ENCODE results near the gene TBC1D19. TPM values are rescaled to one million over a fixed set of nuclear protein-coding genes. Genes with fewer than 3 reads are reported as not detected.

The TBC1D19 gene
- total RNA-seq, 1 experiment from 2014 or later = 4.0 TPM

DNA sequence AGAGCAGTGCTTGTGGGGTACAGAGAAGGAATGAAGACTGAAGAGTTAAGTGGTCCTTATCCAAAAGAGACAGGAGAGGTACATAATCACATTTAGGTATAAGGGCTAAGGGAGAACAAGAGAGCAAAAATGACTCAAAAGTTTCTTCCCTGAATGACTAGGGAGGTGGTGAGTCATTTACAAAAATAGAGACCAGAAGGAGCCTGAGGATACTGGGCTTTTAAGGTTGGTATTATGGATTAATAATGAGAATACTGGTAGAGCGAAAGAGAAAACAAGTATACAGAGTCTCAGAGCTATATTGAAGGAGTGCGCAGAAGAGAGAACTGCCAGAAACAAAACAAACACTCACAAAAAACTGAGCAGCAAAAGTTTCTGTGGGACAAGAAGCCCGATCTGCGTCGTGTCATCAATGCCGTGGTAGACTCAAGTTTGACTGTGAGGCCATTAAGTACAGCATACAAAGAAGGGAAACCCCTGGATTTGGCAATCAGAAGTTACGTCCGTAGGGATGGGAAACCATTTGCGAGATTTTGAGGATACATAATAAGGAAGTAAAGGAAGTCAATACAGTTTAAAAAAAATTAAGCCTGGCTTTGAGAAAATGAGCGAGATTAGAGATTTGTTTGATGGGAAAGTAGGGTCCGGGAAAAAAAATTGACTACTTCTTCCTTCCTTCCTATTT lies 147.6 kb downstream of the TBC1D19 start:
- H3K9ac ChIP-seq (ENCODE audit: low read length) = no peak overlapping the region
- no peak overlapping the region for H3K27ac ChIP-seq (ENCODE audit: low read length)
- H3K4me2 ChIP-seq (ENCODE audit: low read length) = no peak overlapping the region
- CTCF ChIA-PET = no interaction called here
- TF ChIP-seq EZH2phosphoT487 (IDR thresholded peaks at IDR 0.05; ENCODE audit: borderline replicate concordance, low read length) = no peak
- TF ChIP-seq CTCF (conservative IDR thresholded peaks at IDR 0.05; ENCODE audit: low read depth, low read length) = no peak
- TF ChIP-seq EZH2 (IDR thresholded peaks at IDR 0.05; ENCODE audit: low read length, unreplicated experiment) = no peak
- POLR2A ChIA-PET (ENCODE audit: unreplicated experiment) = no interaction called here
- H3K79me2 ChIP-seq (ENCODE audit: low read length) = no peaks in the 10 kb centered on the region
- H4K20me1 ChIP-seq (ENCODE audit: low read length) = no peaks in the 10 kb centered on the region
- no peaks in the 10 kb centered on the region for H3K4me1 ChIP-seq (ENCODE audit: insufficient read depth, low read length)
- no peak overlapping the region for H2AFZ ChIP-seq (ENCODE audit: low read length)
- no peak for ATAC-seq
- no peaks in the 10 kb centered on the region for H3F3A ChIP-seq (ENCODE audit: low read length, unreplicated experiment)
- intact Hi-C loops (cut with micrococcal nuclease) = no loop called here
- H3K4me3 ChIP-seq (ENCODE audit: low read length) = no peak overlapping the region
- H3K36me3 ChIP-seq (ENCODE audit: low read depth, low read length) = no peaks in the 10 kb centered on the region
- no peaks in the 10 kb centered on the region for H3K9me3 ChIP-seq (ENCODE audit: low read length)
- no peaks in the 10 kb centered on the region for H3K27me3 ChIP-seq (ENCODE audit: low read length)
- H3K9me2 ChIP-seq (replicated peaks; ENCODE audit: low read length) = no peaks in the 10 kb centered on the region
- peak; percentile 1 for DNase-seq
- no TSS peak for BruUV-seq (replicated peaks)

DNA sequence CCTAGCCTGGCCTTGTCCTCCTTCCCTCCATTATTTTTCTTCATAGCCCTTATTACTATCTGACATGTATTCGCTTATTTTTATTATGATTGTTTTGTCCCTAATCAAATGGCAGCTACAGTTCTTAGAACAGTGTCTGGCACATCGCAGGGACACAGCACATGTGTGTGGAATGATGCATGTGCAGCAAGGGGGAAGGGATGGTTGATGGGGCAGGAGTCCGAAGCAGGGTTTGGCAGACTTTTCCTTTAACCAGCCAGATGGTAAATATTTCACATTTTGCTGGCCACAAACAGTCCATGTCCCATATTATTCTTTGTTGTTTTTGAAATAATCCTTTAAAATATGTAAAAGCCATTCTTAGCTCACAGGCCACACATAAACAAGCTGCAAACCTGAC lies 148.5 kb downstream of the TBC1D19 start:
- Histone ChIP-seq H4K20me1 (ENCODE audit: low read length) (no peaks in the 10 kb centered on the region), H3K4me2 (ENCODE audit: low read length) (no peak overlapping the region), H3K4me1 (ENCODE audit: insufficient read depth, low read length) (no peaks in the 10 kb centered on the region), H2AFZ (ENCODE audit: low read length) (no peak overlapping the region), H3K9me3 (ENCODE audit: low read length) (no peaks in the 10 kb centered on the region), H3K27me3 (ENCODE audit: low read length) (no peaks in the 10 kb centered on the region), H3K27ac (ENCODE audit: low read length) (no peak overlapping the region), H3K9ac (ENCODE audit: low read length) (no peak overlapping the region), H3K4me3 (ENCODE audit: low read length) (no peak overlapping the region), H3K79me2 (ENCODE audit: low read length) (no peaks in the 10 kb centered on the region), H3F3A (ENCODE audit: low read length, unreplicated experiment) (no peaks in the 10 kb centered on the region), H3K36me3 (ENCODE audit: low read depth, low read length) (no peaks in the 10 kb centered on the region), H3K9me2 (replicated peaks; ENCODE audit: low read length) (no peaks in the 10 kb centered on the region)
- ChIA-PET POLR2A (ENCODE audit: unreplicated experiment) (no interaction called here), CTCF (no interaction called here)
- DNase-seq (no peak), ATAC-seq (no peak)
- intact Hi-C loops (cut with micrococcal nuclease) = no loop called here
- no TSS peak for BruUV-seq (replicated peaks)
- TF ChIP-seq CTCF (conservative IDR thresholded peaks at IDR 0.05; ENCODE audit: low read depth, low read length) (no peak), EZH2phosphoT487 (IDR thresholded peaks at IDR 0.05; ENCODE audit: borderline replicate concordance, low read length) (no peak), EZH2 (IDR thresholded peaks at IDR 0.05; ENCODE audit: low read length, unreplicated experiment) (no peak)

DNA sequence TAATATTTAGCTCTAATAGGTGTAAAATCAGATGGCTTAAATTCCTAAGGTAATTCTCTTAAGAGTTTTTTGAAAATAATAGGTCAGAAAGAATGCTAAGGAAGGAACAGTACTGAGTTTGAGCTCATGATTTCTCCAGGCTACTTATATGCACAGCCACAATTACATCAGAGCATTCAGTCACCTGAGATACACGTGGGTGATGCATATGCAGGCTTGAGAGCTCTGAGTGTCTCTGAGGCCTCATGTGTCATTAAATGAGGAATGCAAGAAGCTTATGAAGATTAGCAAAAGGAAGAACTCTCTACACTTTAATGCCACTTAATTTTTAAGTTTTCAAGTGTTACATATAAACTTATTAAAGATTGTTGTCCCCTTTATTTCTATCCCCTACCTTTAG lies 152.7 kb downstream of the TBC1D19 start:
- POLR2A ChIA-PET (ENCODE audit: unreplicated experiment) = no interaction called here
- Histone ChIP-seq H3K9me2 (replicated peaks; ENCODE audit: low read length) (no peaks in the 10 kb centered on the region), H4K20me1 (ENCODE audit: low read length) (no peaks in the 10 kb centered on the region), H3K27ac (ENCODE audit: low read length) (no peak overlapping the region), H2AFZ (ENCODE audit: low read length) (no peak overlapping the region), H3K4me2 (ENCODE audit: low read length) (no peak overlapping the region), H3K36me3 (ENCODE audit: low read depth, low read length) (no peaks in the 10 kb centered on the region), H3K79me2 (ENCODE audit: low read length) (no peaks in the 10 kb centered on the region), H3K27me3 (ENCODE audit: low read length) (no peaks in the 10 kb centered on the region), H3K4me1 (ENCODE audit: insufficient read depth, low read length) (no peaks in the 10 kb centered on the region), H3K9me3 (ENCODE audit: low read length) (no peaks in the 10 kb centered on the region), H3K9ac (ENCODE audit: low read length) (no peak overlapping the region), H3K4me3 (ENCODE audit: low read length) (no peak overlapping the region), H3F3A (ENCODE audit: low read length, unreplicated experiment) (no peaks in the 10 kb centered on the region)
- intact Hi-C loops (cut with micrococcal nuclease) = no loop called here
- no peak for TF ChIP-seq EZH2phosphoT487 (IDR thresholded peaks at IDR 0.05; ENCODE audit: borderline replicate concordance, low read length)
- no peak for TF ChIP-seq EZH2 (IDR thresholded peaks at IDR 0.05; ENCODE audit: low read length, unreplicated experiment)
- TF ChIP-seq CTCF (conservative IDR thresholded peaks at IDR 0.05; ENCODE audit: low read depth, low read length) = no peak
- CTCF ChIA-PET = no interaction called here
- DNase-seq = no peak
- no TSS peak for BruUV-seq (replicated peaks)
- ATAC-seq = no peak

Measured in PC-3 (cell line).